Stimulated activated CD4-positive, alpha-beta T cell treated with anti-CD3 and anti-CD28 coated beads, TNF-alpha, amount 100 ng/mL, for 24 hours (primary cell): ENCODE data around the gene PCDHA8.
"Not testable (repeated sequence)": the region's sequence is repeated elsewhere in the genome, so short reads cannot be mapped to it uniquely, and the experiment has no call there.

Source experiments
- DNase-seq, 3 experiments: peaks; one replicate each; pipeline ENCODE4 v3.0.0-alpha.2; 2020; ENCODE audit warnings: low read depth in 3 of 3

Gene PCDHA8

DNA sequence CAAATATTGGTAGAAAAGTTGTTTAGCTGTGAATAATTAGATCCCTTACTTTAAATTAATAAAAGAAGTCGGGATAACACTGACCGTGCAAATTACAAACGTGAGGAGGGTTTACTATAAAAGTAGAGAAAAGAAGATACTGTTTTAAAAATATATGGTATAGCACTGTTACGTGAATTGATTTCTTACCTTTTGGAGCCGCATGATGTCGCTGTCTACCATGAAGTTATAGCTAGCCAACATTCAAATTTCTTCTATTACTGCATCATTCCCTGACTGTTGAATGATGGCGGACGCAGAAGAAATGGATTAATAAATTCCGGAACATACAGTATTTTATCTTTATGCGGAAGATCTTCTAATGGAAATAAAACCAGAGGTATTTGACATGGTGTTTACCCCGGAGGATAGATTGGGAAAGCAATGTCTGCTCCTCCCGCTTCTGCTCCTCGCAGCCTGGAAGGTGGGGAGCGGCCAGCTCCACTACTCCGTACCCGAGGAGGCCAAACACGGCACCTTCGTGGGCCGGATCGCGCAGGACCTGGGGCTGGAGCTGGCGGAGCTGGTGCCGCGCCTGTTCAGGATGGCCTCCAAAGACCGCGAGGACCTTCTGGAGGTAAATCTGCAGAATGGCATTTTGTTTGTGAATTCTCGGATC is 13.2 kb upstream of the PCDHA8 start, which contains the start of gene PCDHA6:
TSS of gene PCDHA6 (plus strand) at position 257 of the 658 bp plus-strand sequence. CDS start at position 389, 132 bp downstream.
- no peak for DNase-seq

- no peak for DNase-seq
Observed at GRCh38 chr5:140828362-140828737, 12.6 kb upstream of the PCDHA8 start.

DNA sequence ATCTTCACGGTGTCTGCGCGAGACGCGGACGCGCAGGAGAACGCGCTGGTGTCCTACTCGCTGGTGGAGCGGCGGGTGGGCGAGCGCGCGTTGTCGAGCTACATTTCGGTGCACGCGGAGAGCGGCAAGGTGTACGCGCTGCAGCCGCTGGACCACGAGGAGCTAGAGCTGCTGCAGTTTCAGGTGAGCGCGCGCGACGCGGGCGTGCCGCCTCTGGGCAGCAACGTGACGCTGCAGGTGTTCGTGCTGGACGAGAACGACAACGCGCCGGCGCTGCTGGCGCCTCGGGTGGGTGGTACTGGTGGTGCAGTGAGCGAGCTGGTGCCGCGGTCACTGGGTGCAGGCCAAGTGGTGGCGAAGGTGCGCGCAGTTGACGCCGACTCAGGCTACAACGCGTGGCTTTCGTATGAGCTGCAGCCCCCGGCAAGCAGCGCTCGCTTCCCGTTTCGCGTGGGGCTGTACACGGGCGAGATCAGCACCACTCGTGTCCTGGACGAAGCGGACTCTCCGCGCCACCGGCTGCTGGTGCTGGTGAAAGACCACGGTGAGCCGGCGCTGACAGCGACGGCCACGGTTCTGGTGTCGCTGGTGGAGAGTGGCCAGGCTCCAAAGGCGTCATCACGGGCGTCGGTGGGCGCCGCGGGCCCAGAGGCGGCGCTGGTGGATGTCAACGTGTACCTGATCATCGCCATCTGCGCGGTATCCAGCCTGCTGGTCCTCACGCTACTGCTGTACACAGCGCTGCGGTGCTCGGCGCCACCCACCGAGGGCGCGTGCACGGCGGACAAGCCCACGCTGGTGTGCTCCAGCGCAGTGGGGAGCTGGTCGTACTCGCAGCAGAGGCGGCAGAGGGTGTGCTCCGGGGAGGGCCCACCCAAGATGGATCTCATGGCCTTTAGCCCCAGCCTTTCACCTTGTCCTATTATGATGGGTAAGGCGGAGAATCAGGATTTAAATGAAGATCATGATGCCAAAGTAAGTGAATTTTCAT is 11.2 kb upstream of the PCDHA8 start:
- DNase-seq = not testable (repeated sequence)

DNA sequence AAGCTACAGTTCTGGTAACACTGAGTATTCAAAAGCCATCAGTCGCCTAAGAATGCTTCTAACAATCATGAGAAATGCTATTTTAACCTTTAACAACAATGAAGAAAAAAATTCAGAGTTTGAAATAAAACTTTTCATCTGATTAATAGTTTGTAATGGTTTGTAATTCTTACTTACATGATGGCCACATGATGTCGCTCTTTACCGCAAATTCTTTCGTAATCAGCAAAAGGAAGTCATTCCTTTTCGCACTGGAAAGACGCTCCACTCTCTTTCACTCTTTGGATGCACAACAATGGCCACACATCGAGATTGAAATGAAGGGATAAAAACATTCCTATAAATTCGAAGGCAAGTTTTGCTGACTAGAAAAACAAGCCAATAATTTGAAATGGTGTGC is 7.0 kb upstream of the PCDHA8 start, which contains the start of gene PCDHA7:
TSS of gene PCDHA7 (plus strand) at position 277 of the 400 bp plus-strand sequence. CDS start at position 392, 115 bp downstream.
- DNase-seq = no peak

DNA sequence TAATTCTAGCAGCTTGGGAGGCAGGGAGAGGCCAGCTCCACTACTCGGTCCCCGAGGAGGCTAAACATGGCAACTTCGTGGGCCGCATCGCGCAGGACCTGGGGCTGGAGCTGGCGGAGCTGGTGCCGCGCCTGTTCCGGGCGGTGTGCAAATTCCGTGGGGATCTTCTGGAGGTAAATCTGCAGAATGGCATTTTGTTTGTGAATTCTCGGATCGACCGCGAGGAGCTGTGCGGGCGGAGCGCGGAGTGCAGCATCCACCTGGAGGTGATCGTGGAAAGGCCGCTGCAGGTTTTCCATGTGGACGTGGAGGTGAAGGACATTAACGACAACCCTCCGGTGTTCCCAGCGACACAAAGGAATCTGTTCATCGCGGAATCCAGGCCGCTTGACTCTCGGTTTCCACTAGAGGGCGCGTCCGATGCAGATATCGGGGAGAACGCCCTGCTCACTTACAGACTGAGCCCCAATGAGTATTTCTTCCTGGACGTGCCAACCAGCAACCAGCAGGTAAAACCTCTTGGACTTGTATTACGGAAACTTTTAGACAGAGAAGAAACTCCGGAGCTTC is 6.5 kb upstream of the PCDHA8 start:
- not testable (repeated sequence) for DNase-seq

- DNase-seq = no peak
Observed at GRCh38 chr5:140835622-140836510, 5.1 kb upstream of the PCDHA8 start.

DNA sequence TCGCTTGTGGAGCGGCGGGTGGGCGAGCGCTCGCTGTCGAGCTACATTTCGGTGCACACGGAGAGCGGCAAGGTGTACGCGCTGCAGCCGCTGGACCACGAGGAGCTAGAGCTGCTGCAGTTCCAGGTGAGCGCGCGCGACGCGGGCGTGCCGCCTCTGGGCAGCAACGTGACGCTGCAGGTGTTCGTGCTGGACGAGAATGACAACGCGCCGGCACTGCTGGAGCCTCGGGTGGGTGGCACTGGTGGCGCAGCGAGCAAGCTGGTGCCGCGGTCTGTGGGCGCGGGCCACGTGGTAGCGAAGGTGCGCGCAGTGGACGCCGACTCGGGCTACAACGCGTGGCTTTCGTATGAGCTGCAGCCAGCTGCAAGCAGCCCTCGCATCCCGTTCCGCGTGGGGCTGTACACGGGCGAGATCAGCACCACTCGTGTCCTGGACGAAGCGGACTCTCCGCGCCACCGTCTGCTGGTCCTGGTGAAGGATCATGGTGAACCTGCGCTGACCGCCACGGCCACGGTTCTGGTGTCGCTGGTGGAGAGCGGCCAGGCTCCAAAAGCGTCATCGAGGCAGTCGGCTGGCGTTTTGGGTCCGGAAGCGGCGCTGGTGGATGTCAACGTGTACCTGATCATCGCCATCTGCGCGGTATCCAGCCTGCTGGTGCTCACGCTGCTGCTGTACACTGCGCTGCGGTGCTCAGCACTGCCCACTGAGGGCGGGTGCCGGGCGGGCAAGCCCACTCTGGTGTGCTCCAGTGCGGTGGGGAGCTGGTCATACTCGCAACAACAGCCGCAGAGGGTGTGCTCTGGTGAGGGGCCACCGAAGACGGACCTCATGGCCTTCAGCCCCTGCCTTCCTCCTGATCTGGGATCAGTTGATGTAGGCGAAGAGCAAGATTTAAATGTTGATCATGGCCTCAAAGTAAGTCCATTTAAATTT is 2.1 kb downstream of the PCDHA8 start:
- no peak for DNase-seq

DNA sequence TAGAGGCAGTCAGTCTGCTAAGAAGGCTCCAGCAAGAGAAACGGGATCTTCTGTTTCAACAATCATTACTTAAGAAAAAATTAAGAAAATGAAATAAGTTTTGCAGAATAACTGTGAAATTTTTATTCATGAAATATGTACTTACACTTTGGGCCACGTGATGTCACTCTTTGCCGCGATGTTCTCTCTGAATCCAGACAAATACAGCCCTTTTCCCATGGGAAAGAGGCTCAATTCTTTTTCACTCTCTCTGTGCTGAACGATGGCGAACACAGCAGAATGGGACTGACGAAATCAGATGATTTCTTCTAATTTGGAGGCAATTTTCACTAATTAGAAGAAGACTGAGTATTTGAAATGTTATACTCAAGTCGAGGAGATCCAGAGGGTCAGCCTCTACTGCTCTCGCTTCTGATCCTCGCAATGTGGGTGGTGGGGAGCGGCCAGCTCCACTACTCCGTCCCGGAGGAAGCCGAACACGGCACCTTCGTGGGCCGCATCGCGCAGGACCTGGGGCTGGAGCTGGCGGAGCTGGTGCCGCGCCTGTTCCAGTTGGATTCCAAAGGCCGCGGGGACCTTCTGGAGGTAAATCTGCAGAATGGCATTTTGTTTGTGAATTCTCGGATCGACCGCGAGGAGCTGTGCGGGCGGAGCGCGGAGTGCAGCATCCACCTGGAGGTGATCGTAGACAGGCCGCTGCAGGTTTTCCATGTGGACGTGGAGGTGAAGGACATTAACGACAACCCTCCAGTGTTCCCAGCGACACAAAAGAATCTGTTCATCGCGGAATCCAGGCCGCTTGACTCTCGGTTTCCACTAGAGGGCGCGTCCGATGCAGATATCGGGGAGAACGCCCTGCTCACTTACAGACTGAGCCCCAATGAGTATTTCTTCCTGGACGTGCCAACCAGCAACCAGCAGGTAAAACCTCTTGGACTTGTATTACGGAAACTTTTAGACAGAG is 7.4 kb downstream of the PCDHA8 start, which contains the start of gene PCDHA9:
TSS of gene PCDHA9 (plus strand) at position 244 of the 964 bp plus-strand sequence. CDS start at position 358, 114 bp downstream.
- not testable (repeated sequence) for DNase-seq

DNA sequence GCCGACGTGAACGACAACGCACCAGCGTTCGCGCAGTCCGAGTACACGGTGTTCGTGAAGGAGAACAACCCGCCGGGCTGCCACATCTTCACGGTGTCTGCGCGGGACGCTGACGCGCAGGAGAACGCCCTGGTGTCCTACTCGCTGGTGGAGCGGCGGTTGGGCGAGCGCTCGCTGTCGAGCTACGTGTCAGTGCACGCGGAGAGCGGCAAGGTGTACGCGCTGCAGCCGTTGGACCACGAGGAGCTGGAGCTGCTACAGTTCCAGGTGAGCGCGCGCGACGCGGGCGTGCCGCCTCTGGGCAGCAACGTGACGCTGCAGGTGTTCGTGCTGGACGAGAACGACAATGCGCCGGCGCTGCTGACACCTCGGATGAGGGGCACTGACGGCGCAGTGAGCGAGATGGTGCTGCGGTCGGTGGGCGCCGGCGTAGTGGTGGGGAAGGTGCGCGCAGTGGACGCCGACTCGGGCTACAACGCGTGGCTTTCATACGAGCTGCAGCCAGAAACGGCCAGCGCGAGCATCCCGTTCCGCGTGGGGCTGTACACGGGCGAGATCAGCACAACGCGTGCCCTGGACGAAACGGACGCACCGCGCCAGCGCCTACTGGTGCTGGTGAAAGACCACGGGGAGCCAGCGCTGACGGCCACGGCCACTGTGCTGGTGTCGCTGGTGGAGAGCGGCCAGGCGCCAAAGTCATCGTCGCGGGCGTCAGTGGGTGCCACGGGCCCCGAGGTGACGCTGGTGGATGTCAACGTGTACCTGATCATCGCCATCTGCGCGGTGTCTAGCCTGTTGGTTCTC is 9.0 kb downstream of the PCDHA8 start:
- not testable (repeated sequence) for DNase-seq

DNA sequence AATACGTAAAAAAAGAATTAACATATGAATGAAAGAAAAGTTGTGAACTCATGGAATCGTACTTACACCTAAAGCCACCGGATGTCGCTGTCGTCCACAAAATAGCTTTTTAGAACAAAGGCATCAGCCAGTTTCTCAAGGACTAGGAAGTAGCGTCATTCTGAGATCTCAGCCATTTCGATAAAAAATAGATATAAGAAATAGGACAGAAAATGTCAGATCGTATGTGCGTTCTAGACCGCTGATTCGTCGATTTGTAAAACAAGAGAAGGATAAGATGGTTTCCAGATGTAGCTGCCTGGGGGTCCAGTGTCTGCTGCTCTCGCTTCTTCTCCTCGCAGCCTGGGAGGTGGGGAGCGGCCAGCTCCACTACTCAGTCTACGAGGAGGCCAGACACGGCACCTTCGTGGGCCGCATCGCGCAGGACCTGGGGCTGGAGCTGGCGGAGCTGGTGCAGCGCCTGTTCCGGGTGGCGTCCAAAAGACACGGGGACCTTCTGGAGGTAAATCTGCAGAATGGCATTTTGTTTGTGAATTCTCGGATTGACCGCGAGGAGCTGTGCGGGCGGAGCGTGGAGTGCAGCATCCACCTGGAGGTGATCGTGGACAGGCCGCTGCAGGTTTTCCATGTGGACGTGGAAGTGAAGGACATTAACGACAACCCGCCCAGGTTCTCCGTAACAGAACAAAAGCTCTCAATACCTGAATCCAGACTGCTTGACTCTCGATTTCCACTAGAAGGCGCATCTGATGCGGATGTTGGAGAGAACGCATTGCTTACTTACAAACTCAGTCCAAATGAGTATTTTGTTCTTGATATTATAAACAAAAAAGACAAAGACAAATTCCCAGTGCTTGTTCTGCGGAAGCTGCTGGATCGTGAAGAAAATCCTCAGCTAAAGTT is 15.0 kb downstream of the PCDHA8 start, which contains the start of gene PCDHA10:
TSS of gene PCDHA10 (plus strand) at position 126 of the 903 bp plus-strand sequence. CDS start at position 278, 152 bp downstream.
- no peak for DNase-seq

DNA sequence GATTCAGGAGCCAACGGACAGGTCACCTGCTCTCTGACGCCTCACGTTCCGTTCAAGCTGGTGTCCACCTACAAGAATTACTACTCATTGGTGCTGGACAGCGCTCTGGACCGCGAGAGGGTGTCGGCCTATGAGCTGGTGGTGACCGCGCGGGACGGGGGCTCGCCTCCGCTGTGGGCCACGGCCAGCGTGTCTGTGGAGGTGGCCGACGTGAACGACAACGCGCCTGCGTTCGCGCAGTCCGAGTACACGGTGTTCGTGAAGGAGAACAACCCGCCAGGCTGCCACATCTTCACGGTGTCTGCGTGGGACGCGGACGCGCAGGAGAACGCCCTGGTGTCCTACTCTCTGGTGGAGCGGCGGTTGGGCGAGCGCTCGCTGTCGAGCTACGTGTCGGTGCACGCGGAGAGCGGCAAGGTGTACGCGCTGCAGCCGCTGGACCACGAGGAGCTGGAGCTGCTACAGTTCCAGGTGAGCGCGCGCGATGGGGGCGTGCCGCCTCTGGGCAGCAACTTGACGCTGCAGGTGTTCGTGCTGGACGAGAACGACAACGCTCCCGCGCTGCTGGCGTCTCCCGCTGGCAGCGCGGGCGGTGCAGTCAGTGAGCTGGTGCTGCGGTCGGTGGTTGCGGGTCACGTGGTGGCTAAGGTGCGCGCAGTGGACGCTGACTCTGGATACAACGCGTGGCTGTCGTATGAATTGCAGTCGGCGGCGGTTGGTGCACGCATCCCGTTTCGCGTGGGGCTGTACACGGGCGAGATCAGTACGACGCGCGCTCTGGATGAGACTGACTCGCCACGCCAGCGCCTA is 16.4 kb downstream of the PCDHA8 start:
- no peak for DNase-seq

DNA sequence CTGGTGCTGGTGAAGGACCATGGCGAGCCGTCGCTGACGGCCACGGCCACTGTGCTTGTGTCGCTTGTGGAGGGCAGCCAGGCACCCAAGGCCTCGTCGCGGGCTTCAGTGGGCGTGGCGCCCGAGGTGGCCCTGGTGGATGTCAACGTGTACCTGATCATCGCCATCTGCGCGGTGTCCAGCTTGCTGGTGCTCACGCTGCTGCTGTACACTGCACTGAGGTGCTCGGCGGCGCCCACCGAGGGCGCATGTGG is 16.9 kb downstream of the PCDHA8 start:
- DNase-seq = no peak

DNA sequence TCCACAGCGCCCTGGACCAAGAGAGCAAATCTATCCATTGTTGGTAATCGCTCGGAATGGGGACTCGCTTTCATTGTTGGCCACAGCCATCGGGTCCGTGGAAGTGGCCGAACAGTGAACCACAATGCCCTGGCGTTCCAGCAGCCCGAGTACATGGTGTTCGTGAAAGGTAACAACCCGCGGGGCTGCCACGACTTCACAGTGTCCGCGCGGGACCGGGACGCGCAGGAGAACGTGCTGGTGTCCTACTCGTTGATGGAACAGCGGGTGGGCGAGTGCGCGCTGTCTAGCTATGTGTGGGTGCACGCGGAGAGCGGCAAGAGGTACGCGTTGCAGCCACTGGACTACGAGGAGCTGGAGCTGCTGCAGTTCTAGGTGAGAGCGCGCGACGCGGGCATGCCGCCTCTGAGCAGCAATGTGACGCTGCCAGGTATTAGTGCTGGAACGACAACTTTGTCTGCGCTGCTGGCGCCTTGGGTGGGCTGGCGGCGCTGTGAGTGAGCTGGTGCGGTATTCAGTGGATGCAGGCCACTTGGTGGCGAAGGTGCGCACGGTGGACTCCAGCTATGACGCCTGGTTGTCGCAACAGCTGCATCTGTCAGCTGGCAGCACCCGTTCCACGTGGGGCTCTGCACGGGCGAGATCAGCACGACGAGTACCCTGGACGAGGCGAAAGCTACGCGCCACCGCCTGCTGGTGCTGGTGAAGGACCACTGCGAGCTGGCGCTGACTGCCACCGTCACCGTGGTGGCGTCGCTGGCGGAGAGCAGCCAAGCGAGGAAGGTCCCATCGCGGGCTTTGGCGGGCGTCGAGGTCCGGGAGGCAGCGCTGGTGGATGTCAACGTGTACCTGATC is 21.7 kb downstream of the PCDHA8 start:
- no peak for DNase-seq

GRCh38 chr5:140868721-140869554 is 28.0 kb downstream of the PCDHA8 start, which contains the start of gene PCDHA11:
Gene PCDHA11 (plus strand): TSS chr5:140868957. CDS start chr5:140869104, 147 bp downstream.
- DNase-seq = no peak
